Measurements from ENCODE around the gene GAA.

GRCh38 chr17:80053102-80053501 lies 48.3 kb upstream of the GAA start:
- no peak for TF ChIP-seq KDM1A (IDR thresholded peaks at IDR 0.05; ENCODE audit: borderline replicate concordance)
- TF ChIP-seq RAD51 (IDR thresholded peaks at IDR 0.05), result no peak
- no peak for TF ChIP-seq NR2F1 (conservative IDR thresholded peaks at IDR 0.05)
- no peak for TF ChIP-seq POLR2A (IDR thresholded peaks at IDR 0.05; ENCODE audit: low read depth, low read length)
- TF ChIP-seq CTCF (IDR thresholded peaks at IDR 0.05 in 2 of 3, conservative IDR thresholded peaks at IDR 0.05 in 1 of 3; ENCODE audit: control insufficient read depth in 2 of 3, extremely low read depth in 1 of 3, insufficient read depth in 1 of 3, low read depth in 3 of 3, low read length in 3 of 3), result no peak
- TF ChIP-seq EZH2 (IDR thresholded peaks at IDR 0.05; ENCODE audit: borderline replicate concordance, control insufficient read depth, low read depth, low read length), result no peak

Data from GM12878 (cell line).